ENCODE measurements around the gene PRODH.
"Not testable (repeated sequence)": the region's sequence is repeated elsewhere in the genome, so short reads cannot be mapped to it uniquely, and the experiment has no call there.

Gene PRODH

DNA sequence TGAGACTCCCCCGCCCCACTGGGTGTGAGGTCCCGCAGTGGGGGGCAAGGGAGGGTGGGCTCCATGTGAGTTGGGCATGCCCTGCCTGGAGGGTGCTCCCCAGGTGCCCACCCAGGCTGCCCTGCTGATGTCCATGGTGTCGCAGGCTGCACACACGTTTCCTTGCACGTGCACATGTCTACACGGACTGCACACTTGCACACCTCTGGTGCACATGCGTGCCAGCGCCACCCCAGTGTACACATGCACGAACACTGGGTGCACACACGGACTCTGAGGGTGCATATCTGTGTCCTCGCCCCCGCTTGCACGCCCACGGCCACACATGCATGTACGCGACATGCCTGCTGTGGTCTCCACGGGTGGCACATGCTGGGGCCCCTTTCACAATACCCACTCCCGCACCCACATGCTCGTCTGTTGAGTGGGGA, 35.2 kb upstream of the PRODH start:
- no peak overlapping the region for H3K4me3 ChIP-seq (ENCODE audit: low read depth, low read length)
- TF ChIP-seq, protein P1, sequence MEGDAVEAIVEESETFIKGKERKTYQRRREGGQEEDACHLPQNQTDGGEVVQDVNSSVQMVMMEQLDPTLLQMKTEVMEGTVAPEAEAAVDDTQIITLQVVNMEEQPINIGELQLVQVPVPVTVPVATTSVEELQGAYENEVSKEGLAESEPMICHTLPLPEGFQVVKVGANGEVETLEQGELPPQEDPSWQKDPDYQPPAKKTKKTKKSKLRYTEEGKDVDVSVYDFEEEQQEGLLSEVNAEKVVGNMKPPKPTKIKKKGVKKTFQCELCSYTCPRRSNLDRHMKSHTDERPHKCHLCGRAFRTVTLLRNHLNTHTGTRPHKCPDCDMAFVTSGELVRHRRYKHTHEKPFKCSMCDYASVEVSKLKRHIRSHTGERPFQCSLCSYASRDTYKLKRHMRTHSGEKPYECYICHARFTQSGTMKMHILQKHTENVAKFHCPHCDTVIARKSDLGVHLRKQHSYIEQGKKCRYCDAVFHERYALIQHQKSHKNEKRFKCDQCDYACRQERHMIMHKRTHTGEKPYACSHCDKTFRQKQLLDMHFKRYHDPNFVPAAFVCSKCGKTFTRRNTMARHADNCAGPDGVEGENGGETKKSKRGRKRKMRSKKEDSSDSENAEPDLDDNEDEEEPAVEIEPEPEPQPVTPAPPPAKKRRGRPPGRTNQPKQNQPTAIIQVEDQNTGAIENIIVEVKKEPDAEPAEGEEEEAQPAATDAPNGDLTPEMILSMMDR (IDR thresholded peaks at IDR 0.05; ENCODE audit: borderline replicate concordance, insufficient read depth, low read depth, low read length), result no peak

DNA sequence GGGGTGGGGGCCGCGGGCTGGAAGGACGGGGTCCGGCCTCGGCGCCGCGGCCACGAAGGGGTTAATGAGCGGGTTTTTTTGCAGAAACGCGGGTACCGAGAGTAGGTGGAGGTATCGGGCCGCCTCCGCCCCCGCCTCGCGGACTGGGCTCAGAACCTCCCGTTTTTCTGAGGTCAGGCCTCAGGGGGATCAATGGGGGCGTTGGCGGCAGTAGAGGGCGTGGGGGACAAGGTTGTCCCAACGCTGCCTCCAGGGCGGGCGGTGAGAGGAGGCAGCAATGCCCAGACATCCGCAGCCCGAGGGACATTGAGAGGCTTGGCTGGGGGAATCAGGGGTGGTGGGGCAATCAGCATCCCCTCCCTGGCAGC, 34.8 kb upstream of the PRODH start:
- TF ChIP-seq, protein P1 (IDR thresholded peaks at IDR 0.05; ENCODE audit: borderline replicate concordance, insufficient read depth, low read depth, low read length), result no peak
- no peak overlapping the region for H3K4me3 ChIP-seq (ENCODE audit: low read depth, low read length)

DNA sequence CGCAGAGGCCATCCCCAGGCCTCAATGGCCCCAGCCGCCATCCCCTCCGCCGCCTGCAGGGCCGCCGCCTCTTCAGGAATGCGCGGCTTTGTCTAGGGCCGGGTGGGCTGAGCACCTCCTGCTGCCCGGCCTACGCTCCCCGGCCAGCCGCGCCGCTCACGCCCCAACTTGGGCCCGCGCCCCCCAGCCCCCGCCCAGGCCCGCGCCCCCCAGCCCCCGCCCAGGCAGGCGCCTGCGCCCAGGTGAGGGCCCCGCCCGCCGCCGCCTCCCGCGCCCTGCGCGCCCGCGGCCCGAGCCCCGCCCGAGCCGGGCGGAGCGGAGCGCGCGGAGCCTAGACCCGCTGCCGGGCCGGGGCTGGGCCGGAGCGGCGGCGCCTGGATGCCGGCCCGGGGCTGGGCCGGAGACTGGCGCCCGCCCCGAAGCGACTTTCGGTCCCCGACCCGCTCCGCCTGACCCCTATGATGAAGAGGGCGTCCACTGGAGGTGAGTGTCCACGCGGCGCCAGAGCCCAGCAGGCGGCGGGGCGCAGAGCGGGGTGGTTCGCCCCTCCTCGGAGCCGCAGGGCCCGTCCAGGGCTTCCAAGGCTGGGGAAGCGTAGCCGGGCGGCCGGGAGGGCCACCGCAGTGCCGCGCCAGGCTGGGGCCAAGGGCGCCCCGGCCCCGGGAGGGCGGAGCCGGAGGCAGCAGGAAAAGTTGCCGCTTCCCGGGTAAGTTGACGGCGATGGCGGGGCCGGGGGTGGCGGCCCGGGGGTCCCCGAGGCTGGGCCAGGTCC, 34.3 kb upstream of the PRODH start:
- TF ChIP-seq, protein P1 (IDR thresholded peaks at IDR 0.05; ENCODE audit: borderline replicate concordance, insufficient read depth, low read depth, low read length), result no peak
- no peak overlapping the region for H3K4me3 ChIP-seq (ENCODE audit: low read depth, low read length)

DNA sequence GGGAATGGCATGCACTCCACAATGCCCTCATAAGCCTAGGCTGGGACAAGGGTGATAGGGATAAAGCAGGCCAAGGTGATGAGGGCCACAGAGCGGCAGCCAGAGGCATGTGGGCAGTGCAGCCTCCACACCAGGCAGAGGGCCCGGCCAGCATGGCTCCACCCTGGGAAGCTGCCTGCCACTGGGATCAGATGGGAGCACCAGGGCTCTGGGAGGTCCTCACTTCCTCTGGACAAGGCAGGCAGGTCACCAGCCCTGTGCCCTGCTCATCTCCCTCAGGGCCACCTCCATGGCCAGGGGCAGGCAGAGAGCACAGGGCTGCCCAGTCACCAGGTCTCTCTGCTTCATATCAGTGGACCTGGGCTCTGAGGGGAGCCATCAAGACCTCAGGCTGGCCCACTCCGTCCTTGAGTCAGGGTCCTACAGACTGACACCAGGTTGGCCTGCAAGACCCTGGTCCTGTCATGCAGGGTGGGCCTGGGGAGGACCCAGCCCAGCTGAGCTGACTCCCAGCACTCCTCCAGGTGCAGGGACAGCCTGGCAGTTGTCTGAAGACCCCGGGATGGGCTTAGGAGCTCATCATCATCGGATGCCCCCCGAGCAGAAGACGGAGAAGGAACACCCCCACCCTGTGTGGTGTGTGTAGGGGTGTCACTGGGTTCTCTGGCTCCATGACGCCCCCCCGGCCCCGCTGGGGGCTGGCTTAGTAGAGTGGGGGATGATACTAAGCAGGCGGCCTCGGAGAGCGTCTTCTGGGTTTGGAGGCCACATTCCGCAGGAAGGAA, 33.3 kb upstream of the PRODH start:
- not testable (repeated sequence) for H3K4me3 ChIP-seq (ENCODE audit: low read depth, low read length)

DNA sequence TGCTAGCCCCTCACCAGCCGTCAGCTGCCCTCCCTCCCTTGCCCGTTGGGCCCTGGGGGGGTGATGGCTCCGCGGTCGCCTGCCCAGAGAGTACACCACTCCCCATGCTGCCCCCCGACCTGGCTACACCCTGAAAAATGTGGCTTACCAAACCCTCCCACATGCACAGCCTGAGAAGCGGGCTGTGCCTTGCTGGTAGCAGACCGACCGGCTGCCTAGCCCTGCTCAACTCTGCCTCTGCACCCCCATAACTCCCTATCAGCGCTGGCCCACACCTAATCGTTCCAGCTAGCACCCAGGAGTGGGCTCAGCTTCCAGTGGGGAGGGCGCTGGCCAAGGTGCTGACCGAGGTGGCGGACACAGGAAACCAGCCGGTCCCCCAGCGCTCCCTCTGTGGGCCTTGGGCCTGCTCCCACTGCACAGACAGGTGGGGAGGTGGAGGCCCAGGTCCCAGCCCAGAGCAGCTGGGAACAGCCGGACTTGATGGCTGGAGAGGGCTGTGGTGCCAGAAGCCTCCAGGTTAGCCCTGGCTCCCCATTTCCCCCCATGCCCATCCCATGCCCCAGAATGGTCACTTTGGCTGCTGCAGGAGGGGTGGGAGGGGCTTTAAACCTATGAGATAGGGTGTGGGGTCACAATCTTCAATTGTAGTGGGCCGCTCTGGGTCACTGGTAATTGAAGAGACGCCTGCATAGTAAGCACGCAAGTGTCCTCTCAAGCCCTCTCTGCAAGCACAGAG, 32.1 kb upstream of the PRODH start:
- H3K4me3 ChIP-seq (ENCODE audit: low read depth, low read length), result no peak overlapping the region
- TF ChIP-seq, protein P1 (IDR thresholded peaks at IDR 0.05; ENCODE audit: borderline replicate concordance, insufficient read depth, low read depth, low read length), result no peak

DNA sequence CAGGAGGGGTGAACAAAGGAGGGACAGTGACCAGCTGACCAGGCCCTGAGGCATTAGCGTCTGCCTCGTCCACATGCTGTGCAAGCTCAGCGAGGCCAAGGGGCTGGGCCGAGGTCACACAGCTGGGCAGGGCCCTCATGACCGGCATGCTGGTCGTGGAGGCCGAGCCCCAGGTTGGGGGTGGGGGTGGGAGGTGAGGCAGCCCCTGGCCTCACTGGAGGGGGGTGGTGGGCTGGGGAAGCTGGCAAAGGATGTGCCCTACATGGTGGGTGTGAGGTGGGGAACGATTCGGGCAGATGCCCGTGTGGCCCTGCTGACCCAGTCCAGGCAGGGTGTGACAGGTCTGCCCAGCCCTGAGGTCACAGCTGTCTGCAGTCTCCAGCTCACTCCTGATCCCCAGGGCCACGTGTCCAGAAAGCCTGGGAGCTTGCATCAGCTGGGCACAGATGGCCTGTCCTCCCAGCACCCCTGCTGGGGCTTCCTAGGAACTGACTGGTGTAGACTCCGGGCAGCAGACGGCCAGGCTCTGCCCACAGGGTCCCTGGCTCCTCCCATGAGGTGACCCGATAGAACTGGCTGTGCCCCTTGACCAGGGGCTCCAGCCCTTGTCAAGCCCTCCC, 31.4 kb upstream of the PRODH start:
- not testable (repeated sequence) for H3K4me3 ChIP-seq (ENCODE audit: low read depth, low read length)

DNA sequence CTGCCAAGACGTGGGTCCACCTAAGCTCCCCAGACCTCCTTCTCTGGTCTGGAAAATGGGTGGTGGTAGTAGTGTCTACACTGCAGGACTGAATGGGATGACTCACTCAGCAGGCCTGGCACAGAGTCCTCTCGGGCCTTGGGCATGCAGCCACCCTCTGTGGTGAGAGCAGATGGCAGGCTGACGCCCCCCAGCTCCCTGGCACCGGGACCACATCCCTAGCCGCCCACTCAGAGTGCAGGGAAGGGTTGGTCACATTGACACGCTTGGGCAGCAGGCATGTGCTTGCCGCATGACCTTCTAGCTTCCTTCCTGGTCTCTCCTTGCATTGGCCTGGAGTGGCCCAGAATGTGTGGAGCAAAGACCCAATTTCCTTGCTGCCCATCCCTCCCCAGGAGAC, 30.7 kb upstream of the PRODH start:
- H3K4me3 ChIP-seq (ENCODE audit: low read depth, low read length), result no peak overlapping the region
- TF ChIP-seq, protein P1 (IDR thresholded peaks at IDR 0.05; ENCODE audit: borderline replicate concordance, insufficient read depth, low read depth, low read length), result no peak

Data from GM12875 (cell line).